ENCODE data around the gene CUL4A.
"Not testable (repeated sequence)": the region's sequence is repeated elsewhere in the genome, so short reads cannot be mapped to it uniquely, and the experiment has no call there.

CUL4A gene

DNA sequence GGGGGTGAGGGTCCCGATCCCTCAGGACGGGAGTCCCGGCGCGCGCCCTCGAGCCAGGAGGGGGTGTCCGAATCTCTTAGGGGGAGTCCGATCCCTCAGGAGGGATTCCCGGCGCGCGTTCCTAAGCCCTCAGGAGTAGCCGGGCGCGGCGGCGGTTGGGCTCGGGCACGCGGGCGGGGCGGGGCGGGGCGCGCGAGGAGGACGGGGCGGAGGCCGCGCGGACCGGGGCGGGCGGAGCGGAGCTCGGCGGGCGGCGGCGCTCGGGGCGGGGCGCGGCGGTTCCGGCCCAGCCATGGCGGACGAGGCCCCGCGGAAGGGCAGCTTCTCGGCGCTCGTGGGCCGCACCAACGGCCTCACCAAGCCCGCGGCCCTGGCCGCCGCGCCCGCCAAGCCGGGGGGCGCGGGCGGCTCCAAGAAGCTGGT lies at the start of gene CUL4A:
Gene CUL4A, plus strand, starts transcription at position 278 of the 423 bp plus-strand sequence. Its CDS starts 15 bp downstream, at position 293.
- DNase-seq = peak; percentile 84

DNA sequence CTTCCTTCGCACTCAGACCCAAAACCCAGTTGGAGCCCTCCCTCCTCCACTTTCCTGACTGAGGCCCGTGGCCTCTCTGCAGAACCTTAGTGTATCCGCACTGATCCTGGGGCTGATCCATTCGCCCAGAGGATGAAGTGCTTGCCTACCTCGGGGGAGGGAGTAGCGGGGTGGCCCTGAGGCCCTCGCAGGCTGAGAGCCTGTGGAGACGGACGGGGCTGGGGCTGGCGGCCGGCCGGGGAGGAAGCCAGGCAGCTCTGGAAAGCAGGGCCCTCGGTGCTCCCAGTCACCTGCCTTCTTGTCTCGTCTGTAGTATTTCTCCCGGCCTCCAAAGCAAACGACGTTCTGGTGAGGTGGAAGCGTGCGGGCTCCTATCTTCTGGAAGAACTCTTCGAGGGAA lies 49.7 kb upstream of the CUL4A start:
- DNase-seq = no peak

DNA sequence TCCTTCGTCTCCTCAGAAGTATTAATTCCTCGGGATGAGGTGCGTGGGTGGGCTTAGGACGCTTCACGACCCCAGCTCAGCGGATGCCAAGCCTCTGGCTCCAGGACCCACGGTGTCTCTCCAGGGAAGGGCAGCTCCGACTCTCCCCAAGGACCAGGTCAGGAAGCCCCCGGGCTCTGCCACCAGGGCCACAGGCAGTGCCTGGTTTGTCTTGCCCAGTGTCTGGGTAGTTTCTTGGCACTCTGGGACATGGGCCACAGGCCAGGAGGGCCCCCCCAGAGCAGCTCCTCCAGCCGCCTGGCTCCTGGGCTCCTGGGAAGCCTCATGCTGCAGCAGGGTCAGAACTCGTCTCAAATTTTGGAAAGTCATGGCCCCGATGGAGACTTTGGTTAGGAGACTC lies 48.4 kb upstream of the CUL4A start:
- DNase-seq = no peak

DNA sequence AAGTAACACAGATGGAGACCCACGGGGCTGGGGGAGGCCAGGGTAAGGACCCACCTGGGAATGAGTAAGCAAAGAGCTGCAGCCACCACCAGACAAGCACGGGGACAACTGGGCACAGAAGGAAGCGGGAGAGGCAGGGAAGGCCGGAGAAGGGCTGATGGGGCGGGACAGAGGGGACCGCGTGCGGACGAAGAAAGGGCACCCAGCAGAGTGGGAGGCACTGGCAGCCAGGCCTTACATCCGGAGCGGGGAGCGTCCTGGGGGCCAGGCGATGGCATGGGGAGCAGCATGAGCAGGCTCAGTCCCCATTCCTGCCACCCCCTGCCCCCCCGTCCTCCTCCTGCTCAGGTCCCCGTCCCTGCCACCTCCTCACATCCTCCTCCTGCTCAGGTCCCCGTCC lies 48.0 kb upstream of the CUL4A start:
- DNase-seq = no peak

DNA sequence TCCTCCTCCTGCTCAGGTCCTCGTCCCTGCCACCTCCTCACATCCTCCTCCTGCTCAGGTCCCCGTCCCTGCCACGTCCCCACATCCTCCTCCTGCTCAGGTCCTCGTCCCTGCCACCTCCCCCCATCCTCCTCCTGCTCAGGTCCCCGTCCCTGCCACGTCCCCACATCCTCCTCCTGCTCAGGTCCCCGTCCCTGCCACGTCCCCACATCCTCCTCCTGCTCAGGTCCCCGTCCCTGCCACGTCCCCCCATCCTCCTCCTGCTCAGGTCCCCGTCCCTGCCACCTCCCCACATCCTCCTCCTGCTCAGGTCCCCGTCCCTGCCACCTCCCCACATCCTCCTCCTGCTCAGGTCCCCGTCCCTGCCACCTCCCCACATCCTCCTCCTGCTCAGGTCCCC lies 47.4 kb upstream of the CUL4A start:
- not testable (repeated sequence) for DNase-seq

DNA sequence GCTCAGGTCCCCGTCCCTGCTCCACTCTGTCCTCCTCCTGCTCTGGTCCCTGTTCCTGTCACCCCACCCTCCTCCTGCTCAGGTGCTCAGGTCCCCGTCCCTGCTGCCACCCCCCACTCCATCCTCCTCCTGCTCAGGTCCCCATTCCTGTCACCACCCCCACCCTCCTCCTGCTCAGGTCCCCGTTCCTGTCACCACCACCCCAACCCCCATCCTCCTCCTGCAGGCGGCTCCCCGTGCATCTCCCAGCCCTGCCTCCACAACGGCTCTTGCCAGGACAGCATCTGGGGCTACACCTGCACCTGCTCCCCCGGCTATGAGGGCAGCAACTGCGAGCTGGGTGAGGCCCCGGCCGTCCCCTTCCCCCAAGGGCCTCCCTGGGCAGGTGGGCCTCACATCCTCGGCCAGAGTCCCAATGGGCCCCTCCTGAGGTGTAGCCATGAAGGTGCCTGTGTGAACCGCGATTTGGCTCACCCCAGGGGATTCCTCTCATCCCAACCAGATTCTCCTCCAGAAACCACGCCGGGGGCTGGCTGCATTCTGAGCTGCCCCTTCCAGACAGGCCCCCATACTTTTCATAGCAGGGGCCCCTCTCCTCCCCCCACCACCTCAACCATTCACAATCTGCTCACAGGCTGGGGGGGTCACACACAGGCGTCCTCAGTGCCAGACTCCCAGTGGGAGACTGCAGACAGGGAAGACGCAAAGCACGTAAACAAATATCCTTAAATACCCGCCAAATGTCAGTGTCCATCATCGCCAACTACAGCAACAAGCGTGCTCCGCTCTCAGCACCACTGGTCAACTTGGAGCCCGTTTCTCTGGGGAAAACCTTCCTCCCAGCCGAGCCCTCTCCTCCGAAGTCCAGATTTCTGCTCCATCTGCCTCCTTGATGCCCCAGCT lies 46.4 kb upstream of the CUL4A start:
- DNase-seq = peak; percentile 44

DNA sequence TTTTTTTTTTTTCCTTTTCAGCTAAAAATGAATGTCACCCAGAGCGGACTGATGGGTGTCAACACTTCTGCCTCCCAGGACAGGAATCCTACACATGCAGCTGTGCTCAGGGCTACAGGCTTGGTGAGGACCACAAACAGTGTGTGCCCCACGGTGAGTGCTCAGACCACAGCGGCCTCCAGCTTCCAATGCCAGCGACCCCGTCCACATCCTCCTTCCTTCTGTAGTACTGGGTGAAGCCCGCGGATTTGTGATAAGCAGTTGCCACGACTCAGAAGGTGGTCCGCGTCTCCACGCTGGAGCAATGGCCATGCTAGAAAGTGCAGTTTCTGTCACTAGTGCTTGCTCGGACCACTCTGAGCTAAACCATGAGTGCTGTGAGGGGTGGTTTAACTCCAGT lies 44.9 kb upstream of the CUL4A start:
- DNase-seq = no peak

DNA sequence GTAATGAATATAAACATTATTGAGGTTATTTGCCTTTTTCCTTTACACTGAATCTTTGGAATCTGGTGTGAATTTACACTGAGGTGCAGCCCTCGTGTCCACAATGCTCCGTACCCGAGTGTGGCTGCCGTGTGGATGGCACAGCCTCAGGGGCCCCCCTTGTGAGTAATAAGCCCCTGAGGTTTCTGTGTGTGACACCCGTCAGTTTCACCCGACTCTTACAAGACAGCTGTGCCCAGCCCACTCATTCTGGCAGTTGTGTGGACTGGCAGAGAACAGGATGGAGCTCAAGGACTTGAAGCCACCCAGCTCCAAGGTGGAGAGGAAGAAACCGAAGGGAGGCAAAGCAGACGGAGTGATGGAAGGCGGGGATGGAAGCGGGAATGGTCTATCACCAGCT lies 43.1 kb upstream of the CUL4A start:
- DNase-seq = no peak

DNA sequence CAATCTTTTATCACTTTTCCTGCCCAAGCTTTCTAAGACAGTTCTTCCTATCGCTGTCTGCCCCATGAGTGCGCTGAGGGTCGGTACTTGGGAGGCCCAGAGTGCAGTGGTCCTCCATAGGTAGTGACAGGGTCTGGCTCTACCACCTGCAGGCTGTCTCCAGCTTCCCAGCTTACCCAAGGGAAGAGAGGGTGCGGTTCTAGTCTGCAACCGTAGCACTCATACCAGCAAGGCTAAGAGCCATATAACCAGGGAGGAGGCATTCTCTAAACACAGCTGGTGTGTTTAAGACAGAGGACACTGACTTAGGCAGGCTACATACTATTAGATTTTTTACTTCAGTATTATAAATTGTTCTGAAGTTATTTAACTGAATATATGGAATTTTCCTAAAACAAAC lies 42.7 kb upstream of the CUL4A start:
- no peak for DNase-seq

DNA sequence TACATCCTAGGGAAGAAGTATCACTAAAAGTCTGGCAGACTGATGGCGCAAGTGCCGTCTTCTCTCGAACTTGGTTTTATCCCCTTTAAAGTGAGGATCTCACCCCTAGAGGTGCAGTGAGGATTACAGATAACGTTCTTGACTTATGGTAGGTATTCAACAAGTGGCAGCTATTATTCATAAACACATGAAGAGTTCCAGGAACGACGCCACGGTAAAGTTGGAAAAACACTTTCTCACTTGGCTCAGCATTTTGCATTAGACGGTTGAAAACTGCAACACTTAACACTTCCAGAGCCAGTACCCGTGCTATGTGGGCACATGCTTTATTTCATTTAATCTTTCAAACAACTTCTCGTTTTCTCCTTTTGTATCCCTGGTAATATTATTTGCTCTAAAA lies 42.3 kb upstream of the CUL4A start:
- no peak for DNase-seq

DNA sequence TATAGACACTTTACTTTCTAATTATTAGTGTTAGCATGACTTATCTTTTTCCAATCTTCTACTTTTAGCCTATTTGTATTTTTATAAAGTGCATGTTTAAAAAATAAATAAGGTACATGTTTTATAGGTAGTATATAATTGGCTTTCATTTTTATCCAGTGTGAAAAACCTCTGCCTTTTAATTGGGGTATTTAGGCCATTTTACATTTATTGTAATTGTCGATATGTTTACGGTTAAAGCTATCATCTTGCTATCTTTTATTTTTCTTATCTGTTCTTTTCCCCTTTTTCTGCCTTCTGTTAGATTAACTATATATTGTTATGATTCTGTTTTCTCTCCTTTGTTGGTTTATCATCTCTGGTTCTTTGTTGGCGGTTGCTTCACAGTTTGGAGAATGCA lies 41.8 kb upstream of the CUL4A start:
- DNase-seq = no peak

DNA sequence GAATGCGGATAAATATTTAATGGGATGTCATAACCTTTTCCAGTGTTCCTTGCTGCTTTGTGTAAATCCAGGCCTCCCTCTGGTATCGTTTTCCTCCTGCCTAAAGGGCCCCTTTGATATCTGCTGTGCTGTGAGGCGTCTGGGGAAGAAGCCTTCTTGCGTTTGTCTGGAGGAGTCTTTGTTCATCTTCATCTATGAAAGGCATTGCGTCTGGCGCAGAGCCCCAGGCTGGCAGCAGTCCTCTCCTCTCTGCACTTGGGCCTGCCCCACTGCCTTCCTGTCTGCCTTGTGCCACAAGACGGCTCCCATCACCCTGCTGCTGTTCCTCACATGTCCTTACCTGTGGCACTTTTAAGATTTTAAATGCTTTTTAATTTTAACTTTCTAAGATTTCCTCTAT lies 41.2 kb upstream of the CUL4A start:
- DNase-seq = no peak

DNA sequence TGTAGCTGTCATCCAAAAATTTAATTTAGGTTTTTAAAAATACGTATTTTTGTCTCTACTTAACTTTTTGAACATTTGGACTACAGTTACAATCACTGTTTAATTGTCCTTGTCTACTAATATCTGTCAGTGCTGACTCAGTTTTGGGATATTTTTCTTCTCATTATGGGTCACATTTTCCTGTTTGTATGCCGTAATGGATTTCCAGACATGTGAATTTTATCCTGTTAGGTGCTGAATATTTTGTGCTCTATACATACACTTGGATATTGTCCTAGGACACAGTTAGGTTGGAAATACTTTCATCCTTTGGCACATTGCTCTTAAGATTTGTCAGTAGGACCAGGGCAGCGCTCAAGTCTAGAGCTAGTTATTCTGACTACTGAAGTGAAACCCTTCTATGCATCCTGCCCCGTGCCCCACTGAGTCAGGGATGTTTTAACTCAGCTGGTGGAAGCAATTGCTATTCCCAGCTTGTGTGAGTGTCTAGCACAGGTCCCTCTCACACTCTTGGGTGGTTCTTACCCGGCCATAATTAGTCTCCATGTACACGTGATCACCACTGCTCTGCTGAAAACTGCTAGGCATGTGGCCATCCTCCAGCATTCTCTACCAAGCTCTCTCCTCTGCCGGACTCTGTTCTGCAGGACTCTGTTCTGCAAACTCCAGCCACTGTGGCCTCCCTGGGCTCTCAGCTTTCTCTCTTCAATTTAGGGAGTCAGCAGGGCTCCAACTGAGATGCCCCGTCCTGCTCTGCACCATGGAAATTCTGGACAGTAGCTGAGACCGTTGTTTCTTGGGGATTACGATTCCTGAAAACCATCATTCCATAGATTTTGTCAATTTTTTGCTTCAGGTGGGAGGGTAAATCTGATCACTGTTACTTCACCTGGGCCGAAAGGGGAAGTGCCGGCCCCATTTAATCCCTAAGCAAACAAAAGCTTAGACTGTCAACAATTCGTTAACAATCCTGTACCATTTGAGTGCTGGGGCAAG lies 39.8 kb upstream of the CUL4A start:
- no peak for DNase-seq

DNA sequence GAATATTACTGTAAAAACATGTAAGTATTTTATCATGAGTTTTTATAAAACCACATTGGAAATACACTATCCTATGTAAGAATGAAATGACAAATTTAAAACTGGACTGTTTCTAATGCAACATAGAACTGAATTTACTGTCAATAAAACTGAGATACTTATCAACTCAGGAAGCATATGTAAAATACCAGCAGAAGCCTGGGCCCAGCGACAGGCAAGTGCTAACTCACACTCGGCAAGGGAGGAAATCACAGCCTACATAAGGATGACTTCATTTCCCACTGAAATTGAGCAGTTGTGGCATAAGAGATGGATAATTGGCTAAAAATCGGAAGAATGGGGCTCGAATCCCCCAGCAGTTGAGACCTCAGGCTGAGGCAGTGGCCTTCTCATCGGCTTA lies 38.9 kb upstream of the CUL4A start:
- no peak for DNase-seq

DNA sequence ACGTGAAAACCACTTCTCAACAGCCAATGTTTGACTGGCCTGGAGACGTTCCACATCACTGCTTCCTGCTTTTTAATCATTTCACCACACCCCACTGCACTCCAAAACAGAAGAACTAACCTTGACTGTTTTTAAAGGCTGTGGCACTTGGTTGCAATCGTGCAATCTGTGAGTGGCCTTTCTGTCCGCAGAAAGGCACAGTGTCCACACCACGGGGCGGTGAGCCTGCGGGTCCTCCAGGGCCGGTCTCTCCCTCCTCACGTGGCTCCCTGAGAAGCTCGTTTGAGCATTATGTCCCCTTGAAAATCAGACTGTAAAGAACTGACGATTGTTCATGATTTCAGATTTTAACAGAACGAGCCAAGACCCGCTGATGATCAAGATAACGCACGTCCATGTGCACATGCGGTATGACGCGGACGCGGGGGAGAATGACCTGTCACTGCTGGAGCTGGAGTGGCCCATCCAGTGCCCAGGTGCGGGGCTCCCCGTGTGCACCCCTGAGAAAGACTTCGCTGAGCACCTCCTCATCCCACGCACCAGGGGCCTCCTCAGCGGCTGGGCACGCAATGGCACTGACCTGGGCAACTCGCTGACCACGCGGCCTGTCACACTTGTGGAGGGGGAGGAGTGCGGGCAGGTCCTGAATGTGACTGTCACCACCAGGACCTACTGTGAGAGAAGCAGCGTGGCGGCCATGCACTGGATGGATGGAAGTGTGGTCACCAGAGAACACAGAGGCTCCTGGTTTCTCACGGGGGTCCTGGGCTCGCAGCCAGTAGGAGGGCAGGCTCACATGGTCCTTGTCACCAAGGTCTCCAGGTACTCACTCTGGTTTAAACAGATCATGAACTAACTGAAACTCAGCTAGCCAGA lies 37.9 kb upstream of the CUL4A start:
- DNase-seq = no peak

DNA sequence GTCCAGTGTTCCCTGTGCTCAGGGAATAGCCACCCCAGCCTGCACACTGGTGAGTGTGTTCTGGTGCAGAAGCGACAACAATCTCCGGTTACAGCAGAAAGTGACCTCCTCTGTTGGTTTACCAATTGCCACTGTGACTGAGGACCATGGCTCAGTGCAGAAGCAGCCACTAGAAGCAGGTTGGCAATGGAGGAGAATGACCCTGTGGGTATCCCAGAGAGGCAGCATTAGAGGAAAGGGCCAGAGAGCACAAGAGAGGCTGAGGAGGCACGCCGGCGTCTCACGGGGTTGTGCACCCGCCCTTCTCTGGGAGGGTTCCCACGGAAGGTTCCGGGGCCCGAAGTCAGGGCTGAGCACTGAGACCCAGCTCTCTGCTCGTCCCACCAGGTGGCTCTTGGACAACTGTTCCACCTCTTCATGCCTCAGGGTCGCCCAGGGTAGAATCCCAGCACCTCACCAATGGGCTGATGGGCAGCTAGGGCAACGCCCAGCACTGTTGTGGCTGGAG lies 36.9 kb upstream of the CUL4A start:
- no peak for DNase-seq

DNA sequence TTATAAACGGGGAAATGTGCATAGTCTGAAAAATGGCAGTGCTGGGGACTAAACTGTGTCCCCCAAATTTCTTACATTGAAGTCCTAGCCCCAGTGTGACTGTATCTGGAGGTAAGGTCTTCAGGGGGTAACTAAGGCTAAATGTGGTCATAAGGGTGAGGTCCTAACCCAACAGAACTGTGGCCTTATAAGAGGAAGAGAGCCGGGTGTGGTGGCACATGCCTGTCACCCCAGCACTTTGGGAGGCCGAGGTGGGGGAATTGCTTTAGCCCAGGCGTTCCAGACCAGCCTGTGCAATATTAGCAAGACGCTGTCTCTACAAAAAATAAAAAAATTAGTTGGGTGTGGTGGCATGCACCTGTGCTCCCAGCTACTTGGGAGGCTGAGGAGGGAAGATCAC lies 33.1 kb upstream of the CUL4A start:
- DNase-seq = no peak

DNA sequence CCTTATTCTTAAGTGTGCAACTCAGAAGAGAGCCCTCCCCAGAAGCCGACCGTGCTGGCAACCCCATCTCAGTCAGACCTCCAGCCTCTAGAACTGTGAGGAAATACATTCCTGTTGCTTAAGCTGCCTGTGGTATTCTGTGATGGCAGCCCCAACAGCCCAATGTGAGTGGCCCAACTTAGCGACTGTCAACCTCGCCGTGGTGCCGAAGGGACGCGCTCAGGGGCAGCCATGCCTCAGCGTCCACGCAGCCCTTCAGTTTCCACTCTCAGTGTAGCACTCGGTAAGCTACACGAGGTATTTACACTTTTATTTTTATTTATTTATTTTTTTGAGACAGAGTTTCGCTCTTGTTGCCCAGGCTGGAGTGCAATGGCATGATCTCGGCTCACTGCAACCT lies 32.6 kb upstream of the CUL4A start:
- no peak for DNase-seq

DNA sequence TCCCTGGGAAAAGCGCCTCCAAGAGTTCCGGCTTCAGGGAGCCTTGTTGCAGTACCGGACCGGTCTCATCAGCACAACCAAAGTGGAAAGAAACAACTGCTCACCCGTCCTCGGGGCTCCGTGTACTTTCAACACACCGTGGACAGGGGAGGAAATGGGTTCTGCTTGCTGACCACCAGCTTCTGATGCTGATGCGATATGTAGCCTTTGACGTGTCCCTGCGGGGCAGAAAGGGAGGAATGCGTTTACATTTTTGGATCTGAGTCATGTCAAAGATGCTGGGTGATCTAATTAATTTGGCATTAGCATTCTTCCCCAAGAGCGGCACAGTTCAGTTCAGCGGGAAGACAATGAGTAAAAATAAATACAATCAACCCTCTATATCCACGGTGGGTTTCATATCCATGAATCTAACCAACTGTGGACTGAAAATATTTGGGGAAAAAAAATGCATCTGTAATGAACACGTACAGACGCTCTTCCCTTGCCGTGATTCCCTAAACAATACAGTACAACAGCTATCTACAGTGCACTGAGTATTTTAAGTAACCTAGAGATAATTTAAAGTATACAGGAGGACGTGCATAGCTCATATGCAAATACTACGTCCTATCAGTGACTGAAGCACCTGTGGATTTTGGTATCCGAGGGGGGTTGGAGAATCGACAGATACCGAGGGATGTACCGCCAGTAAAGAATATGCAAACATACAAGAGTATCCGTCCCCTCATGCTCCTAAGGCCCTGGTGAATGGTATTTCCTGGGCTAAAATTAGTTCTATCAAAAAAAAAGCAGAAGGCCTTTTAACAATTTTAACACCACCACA lies 31.1 kb upstream of the CUL4A start:
- no peak for DNase-seq

DNA sequence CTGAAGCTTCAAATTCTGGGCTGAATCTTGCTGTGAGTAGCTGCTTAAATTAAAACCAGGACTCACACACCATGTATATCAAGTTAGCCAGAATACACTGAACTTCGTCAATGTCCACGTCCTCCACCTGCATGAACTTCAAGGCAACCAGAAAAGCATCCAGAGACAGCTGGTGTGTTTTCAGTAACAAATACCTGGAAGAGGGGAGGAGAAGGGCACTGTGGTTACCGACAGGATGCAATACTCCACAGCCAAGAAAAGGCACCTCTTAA lies 30.6 kb upstream of the CUL4A start:
- DNase-seq = no peak

DNA sequence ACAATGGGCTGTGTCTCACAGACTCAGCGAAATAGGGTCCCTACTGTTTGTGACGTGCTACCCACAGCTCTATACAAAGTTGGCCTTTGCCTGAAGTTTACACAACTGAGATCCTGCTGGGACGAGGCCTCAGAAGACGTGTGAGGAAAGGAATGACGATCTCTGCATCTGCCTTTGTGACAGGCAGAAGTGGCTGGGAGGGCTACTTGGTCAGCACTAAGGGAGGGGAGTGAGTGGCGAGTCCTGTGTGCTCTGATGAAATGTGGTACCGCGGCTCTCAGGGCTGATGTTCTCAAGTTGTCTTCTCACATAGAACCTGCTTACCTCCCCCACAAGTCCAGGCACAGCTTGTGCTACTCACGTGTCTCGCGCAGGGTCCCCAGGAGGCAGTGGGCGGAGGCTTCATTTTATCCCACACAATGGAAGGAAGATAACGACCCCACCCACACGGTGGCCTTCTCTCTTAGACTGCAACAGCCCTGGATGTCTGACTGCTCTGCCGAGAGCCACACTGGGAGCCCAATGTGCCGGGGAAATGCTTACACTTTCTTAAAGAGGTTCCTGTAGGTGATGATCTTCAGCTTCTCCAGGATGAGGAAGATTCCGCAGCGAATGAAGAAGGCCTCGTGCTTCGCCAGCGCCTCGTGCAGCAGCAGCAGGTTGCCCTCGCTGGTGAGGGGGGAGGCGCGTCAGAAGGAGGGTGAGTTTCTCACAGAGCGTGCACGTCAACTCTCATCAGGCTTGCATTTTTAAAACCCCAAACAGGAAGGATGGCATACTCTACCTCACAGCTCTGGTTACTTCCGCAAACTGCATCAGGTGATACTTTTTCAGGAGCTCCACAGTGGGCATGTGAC lies 29.8 kb upstream of the CUL4A start:
- DNase-seq = no peak
